CD4-positive, alpha-beta T cell (primary cell): ENCODE data around the gene FAM120B. TPM values are rescaled to one million over a fixed set of nuclear protein-coding genes. Genes with fewer than 3 reads are reported as not detected.

Experiments used
- ATAC-seq: fragments of 200-7000 bp; cut with Tn5 transposase; one replicate; pipeline ENCODE4 v1.10.0; 2022; ENCODE audit warnings: mild to moderate bottlenecking; ENCODE audit not compliant: poor library complexity
- CTCF ChIA-PET: fragments of 350-600 bp; sonication (Branson Sonifier 250); formaldehyde crosslinking; loops from one replicate; lab custom pipeline; 2021; ENCODE audit warnings: antibody characterized with exemption, inconsistent platforms; lab: Charles Lee
- POLR2A ChIA-PET: fragments of 350-600 bp; sonication (Branson Sonifier 250); formaldehyde crosslinking; loops from one replicate; lab custom pipeline; 2021; ENCODE audit warnings: antibody characterized with exemption, inconsistent platforms; lab: Charles Lee
- DNase-seq, 14 experiments: peaks; one replicate each; pipeline ENCODE4 v3.0.0-alpha.2; 2013 to 2020; ENCODE audit warnings: mixed read lengths in 2 of 14
- H3K27ac ChIP-seq, 2 donors: one replicate each; pipeline versions ENCODE4 v1.5.1 to v1.7.0; 2013; ENCODE audit warnings: low read length in 2 of 2, low read depth in 1 of 2, mild to moderate bottlenecking in 1 of 2
- H3K27me3 ChIP-seq, 2 experiments: 1 replicate in 1 of 2; 2 replicates in 1 of 2; pipeline versions ENCODE4 v1.6.1 to v1.7.0; 2013; ENCODE audit warnings: low read length in 2 of 2, control low read depth in 1 of 2, mild to moderate bottlenecking in 1 of 2, moderate library complexity in 1 of 2; ENCODE audit not compliant: insufficient read depth in 2 of 2, control insufficient read depth in 1 of 2
- H3K36me3 ChIP-seq: one replicate; pipeline ENCODE4 v1.6.1; 2013; ENCODE audit warnings: low read length, control low read depth; ENCODE audit not compliant: insufficient read depth
- H3K4me1 ChIP-seq: one replicate; pipeline ENCODE4 v1.6.1; 2013; ENCODE audit warnings: low read length, control low read depth; ENCODE audit not compliant: insufficient read depth
- H3K4me3 ChIP-seq: one replicate; pipeline ENCODE4 v1.5.1; 2013; ENCODE audit warnings: mild to moderate bottlenecking, low read length, moderate library complexity
- H3K9me3 ChIP-seq, 2 experiments: 1 replicate in 1 of 2; 2 replicates in 1 of 2; pipeline versions ENCODE4 v1.6.1 to v1.7.0; 2013; ENCODE audit warnings: low read length in 2 of 2, mild to moderate bottlenecking in 2 of 2, control low read depth in 1 of 2, moderate library complexity in 1 of 2; ENCODE audit not compliant: control insufficient read depth in 1 of 2, insufficient read depth in 1 of 2
- H3K27ac Mint-ChIP-seq: one replicate; pipeline ENCODE4 v1.8.0; 2020; ENCODE audit warnings: mixed read lengths
- H3K27me3 Mint-ChIP-seq: one replicate; pipeline ENCODE4 v1.8.0; 2021; ENCODE audit warnings: mixed read lengths
- H3K36me3 Mint-ChIP-seq: one replicate; pipeline ENCODE4 v1.8.0; 2021; ENCODE audit warnings: low read depth, mixed read lengths
- H3K4me1 Mint-ChIP-seq: one replicate; pipeline ENCODE4 v1.8.0; 2021; ENCODE audit warnings: low read depth, mixed read lengths
- H3K4me3 Mint-ChIP-seq: one replicate; pipeline ENCODE4 v1.8.0; 2020; ENCODE audit warnings: mild to moderate bottlenecking, mixed read lengths
- H3K9me3 Mint-ChIP-seq: one replicate; pipeline ENCODE4 v1.8.0; 2020; ENCODE audit warnings: mixed read lengths
- intact Hi-C, 2 experiments: fragments of 100-400 bp; cut with DNase I in 1 of 2; cut with micrococcal nuclease in 1 of 2; formaldehyde crosslinking; loops; one replicate each; pipeline versions ENCODE4 v1.15.1 to v1.9.0; 2023 to 2025; cut with DNase I, micrococcal nuclease
- total RNA-seq, 174 experiments: library from RNA in 2 of 174; stranded (reverse) in 2 of 174; gene quantifications; one replicate each; pipeline ENCODE4 v1.2.3 and lab custom pipeline; 2021 to 2026
- TF ChIP-seq, protein P1 (sequence below): fragments of 200-600 bp; IDR thresholded peaks from one replicate; pipeline ENCODE4 v1.8.0; 2022; ENCODE audit warnings: antibody characterized with exemption, mild to moderate bottlenecking

FAM120B gene
- total RNA-seq, 2 experiments from 2014 or later, result 24.1 to 26.7 TPM

GRCh38 chr6:170447561-170447930, 141.0 kb downstream of the FAM120B start:
- no peak for DNase-seq
- no peak overlapping the region for H3K4me3 ChIP-seq
- H3K4me1 ChIP-seq, result no peaks in the 10 kb centered on the region
- no peaks in the 10 kb centered on the region for H3K27me3 ChIP-seq
- no peak overlapping the region for H3K27ac ChIP-seq
- no peaks in the 10 kb centered on the region for H3K9me3 Mint-ChIP-seq
- TF ChIP-seq, protein P1, sequence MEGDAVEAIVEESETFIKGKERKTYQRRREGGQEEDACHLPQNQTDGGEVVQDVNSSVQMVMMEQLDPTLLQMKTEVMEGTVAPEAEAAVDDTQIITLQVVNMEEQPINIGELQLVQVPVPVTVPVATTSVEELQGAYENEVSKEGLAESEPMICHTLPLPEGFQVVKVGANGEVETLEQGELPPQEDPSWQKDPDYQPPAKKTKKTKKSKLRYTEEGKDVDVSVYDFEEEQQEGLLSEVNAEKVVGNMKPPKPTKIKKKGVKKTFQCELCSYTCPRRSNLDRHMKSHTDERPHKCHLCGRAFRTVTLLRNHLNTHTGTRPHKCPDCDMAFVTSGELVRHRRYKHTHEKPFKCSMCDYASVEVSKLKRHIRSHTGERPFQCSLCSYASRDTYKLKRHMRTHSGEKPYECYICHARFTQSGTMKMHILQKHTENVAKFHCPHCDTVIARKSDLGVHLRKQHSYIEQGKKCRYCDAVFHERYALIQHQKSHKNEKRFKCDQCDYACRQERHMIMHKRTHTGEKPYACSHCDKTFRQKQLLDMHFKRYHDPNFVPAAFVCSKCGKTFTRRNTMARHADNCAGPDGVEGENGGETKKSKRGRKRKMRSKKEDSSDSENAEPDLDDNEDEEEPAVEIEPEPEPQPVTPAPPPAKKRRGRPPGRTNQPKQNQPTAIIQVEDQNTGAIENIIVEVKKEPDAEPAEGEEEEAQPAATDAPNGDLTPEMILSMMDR, result no peak
- no peak for ATAC-seq
- H3K36me3 Mint-ChIP-seq, result no peaks in the 10 kb centered on the region
- peaks cover 0 to 5% of the 10 kb centered on the region in 2 experiments for H3K9me3 ChIP-seq
- POLR2A ChIA-PET, result no interaction called here
- no peak overlapping the region for H3K27ac Mint-ChIP-seq
- no peaks in the 10 kb centered on the region for H3K4me1 Mint-ChIP-seq
- intact Hi-C loops, result no loop called here
- no peaks in the 10 kb centered on the region for H3K36me3 ChIP-seq
- H3K4me3 Mint-ChIP-seq, result no peak overlapping the region
- CTCF ChIA-PET, result no interaction called here
- H3K27me3 Mint-ChIP-seq, result no peaks in the 10 kb centered on the region

- no peaks in the 10 kb centered on the region for H3K36me3 Mint-ChIP-seq
- intact Hi-C loops, result no loop called here
- ATAC-seq, result no peak
- Histone ChIP-seq H3K4me1 (no peaks in the 10 kb centered on the region), H3K4me3 (no peak overlapping the region), H3K27me3 (no peaks in the 10 kb centered on the region), H3K27ac (no peak overlapping the region), H3K36me3 (no peaks in the 10 kb centered on the region), H3K9me3 (peaks cover 0 to 13% of the 10 kb centered on the region in 2 experiments)
- H3K27ac Mint-ChIP-seq, result no peak overlapping the region
- H3K4me1 Mint-ChIP-seq, result no peaks in the 10 kb centered on the region
- TF ChIP-seq, protein P1, result no peak
- no peaks in the 10 kb centered on the region for H3K27me3 Mint-ChIP-seq
- CTCF ChIA-PET, result no interaction called here
- H3K9me3 Mint-ChIP-seq, result no peaks in the 10 kb centered on the region
- POLR2A ChIA-PET, result no interaction called here
- H3K4me3 Mint-ChIP-seq, result no peak overlapping the region
- no peak for DNase-seq
These were observed 141.8 kb downstream of the FAM120B start for GRCh38 chr6:170448317-170448716.

GRCh38 chr6:170448751-170449630, 142.4 kb downstream of the FAM120B start:
- Histone ChIP-seq H3K9me3 (peaks cover 0 to 13% of the 10 kb centered on the region in 2 experiments), H3K4me3 (no peak overlapping the region), H3K36me3 (no peaks in the 10 kb centered on the region), H3K27me3 (no peaks in the 10 kb centered on the region), H3K4me1 (no peaks in the 10 kb centered on the region), H3K27ac (no peak overlapping the region)
- Mint-ChIP-seq H3K27me3 (no peaks in the 10 kb centered on the region), H3K9me3 (no peaks in the 10 kb centered on the region), H3K4me3 (no peak overlapping the region), H3K36me3 (no peaks in the 10 kb centered on the region), H3K4me1 (no peaks in the 10 kb centered on the region), H3K27ac (no peak overlapping the region)
- TF ChIP-seq, protein P1, result no peak
- CTCF ChIA-PET, result no interaction called here
- intact Hi-C loops, result no loop called here
- POLR2A ChIA-PET, result no interaction called here
- DNase-seq, result no peak
- no peak for ATAC-seq
